AG09319 (cell line): Measurements from ENCODE around the gene CORO2B.

Source experiments
- DNase-seq: peaks from one replicate; pipeline ENCODE4 v3.0.0-alpha.2; 2010; ENCODE audit warnings: low read depth; ENCODE audit errors: extremely low read depth
- CTCF ChIP-seq: IDR thresholded peaks from 2 replicates; pipeline ENCODE4 v1.5.1; 2011; ENCODE audit warnings: low read depth, mild to moderate bottlenecking, inconsistent platforms, low read length, moderate library complexity

CORO2B gene

GRCh38 chr15:68637767-68638404, 59.1 kb downstream of the CORO2B start:
- DNase-seq, result peak; percentile 81
- no peak for TF ChIP-seq CTCF

- DNase-seq, result no peak
- no peak for TF ChIP-seq CTCF
These were observed 60.2 kb downstream of the CORO2B start for GRCh38 chr15:68638953-68639515.

- DNase-seq, result no peak
- no peak for TF ChIP-seq CTCF
These were observed 61.3 kb downstream of the CORO2B start for GRCh38 chr15:68639926-68640600.

- DNase-seq, result no peak
- TF ChIP-seq CTCF, result no peak
These were observed 62.1 kb downstream of the CORO2B start for GRCh38 chr15:68640791-68641331.

- no peak for TF ChIP-seq CTCF
These were observed 62.6 kb downstream of the CORO2B start for GRCh38 chr15:68641376-68641775.

GRCh38 chr15:68642491-68642845, 63.7 kb downstream of the CORO2B start:
- no peak for DNase-seq

More at GRCh38 chr15:68641376-68641775, 62.6 kb downstream of the CORO2B start:
- DNase-seq, result no peak

More at GRCh38 chr15:68642491-68642845, 63.7 kb downstream of the CORO2B start:
- no peak for TF ChIP-seq CTCF
